Gastrocnemius medialis (tissue), 4 donors: ENCODE data around the gene THSD4.

Source experiments
- POLR2A ChIP-seq, 2 donors: fragments of 450-650 bp; IDR thresholded peaks; one replicate each; pipeline ENCODE4 v1.6.1; 2017; ENCODE audit warnings: antibody characterized with exemption in 2 of 2, mild to moderate bottlenecking in 2 of 2, moderate library complexity in 2 of 2
- TF ChIP-seq, protein P1 (sequence below), 5 experiments: fragments of 450-650 bp in 3 of 5; fragments of 200-600 bp in 2 of 5; sonication (generic) in 2 of 5; IDR thresholded peaks in 4 of 5; conservative IDR thresholded peaks in 1 of 5; 1 replicate in 4 of 5; 2 replicates in 1 of 5; pipeline ENCODE4 v1.5.1; 2016 to 2019; ENCODE audit warnings: antibody characterized with exemption in 5 of 5, mild to moderate bottlenecking in 3 of 5, moderate library complexity in 3 of 5

DNA sequence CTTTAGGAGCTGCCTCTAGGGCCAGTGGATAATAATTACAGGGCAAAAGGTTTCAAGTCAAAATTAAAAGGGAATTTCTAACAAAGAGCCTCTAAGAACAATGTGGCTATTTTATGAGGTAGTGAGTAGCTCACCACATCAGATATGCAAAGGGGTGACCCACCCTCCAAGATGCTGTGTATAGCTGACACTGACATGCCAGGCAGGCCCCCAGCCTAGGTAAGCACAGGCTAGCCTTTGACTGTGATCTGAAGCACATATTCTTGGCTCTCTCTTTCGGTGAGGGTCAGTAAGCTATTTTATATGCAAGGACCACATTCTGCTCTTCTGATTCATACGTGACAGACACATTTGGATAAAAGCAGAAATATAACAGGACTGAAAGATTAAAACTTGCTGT is 2.8 kb upstream of the THSD4 start:
- TF ChIP-seq POLR2A (IDR thresholded peaks at IDR 0.05), result no peak
- TF ChIP-seq, protein P1, sequence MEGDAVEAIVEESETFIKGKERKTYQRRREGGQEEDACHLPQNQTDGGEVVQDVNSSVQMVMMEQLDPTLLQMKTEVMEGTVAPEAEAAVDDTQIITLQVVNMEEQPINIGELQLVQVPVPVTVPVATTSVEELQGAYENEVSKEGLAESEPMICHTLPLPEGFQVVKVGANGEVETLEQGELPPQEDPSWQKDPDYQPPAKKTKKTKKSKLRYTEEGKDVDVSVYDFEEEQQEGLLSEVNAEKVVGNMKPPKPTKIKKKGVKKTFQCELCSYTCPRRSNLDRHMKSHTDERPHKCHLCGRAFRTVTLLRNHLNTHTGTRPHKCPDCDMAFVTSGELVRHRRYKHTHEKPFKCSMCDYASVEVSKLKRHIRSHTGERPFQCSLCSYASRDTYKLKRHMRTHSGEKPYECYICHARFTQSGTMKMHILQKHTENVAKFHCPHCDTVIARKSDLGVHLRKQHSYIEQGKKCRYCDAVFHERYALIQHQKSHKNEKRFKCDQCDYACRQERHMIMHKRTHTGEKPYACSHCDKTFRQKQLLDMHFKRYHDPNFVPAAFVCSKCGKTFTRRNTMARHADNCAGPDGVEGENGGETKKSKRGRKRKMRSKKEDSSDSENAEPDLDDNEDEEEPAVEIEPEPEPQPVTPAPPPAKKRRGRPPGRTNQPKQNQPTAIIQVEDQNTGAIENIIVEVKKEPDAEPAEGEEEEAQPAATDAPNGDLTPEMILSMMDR (IDR thresholded peaks at IDR 0.05 in 4 of 5, conservative IDR thresholded peaks at IDR 0.05 in 1 of 5), result no peak
